Measurements from ENCODE around the gene ATRX.

- no peak for TF ChIP-seq POLR2AphosphoS5 (IDR thresholded peaks at IDR 0.05)
- no peak for TF ChIP-seq CTCF (IDR thresholded peaks at IDR 0.05; ENCODE audit: poor library complexity, severe bottlenecking)
- no peak for TF ChIP-seq EP300 (conservative IDR thresholded peaks at IDR 0.05; ENCODE audit: poor library complexity, severe bottlenecking)
Observed at GRCh38 chrX:77639820-77640219, 146.2 kb downstream of the ATRX start.
